MCF 10A (cell line): ENCODE measurements around the gene ABCA1. TPM values are rescaled to one million over a fixed set of nuclear protein-coding genes. Genes with fewer than 3 reads are reported as not detected.

Source experiments
- BruUV-seq: library from RNA; stranded (reverse); fragments of 400-500 nt; replicated peaks from 2 replicates; lab custom pipeline; 2021; lab: Mats Ljungman, UMichigan
- CTCF ChIA-PET: fragments of 300-600 bp; sonication (Branson Sonifier 250); formaldehyde crosslinking; extraction: SDS; loops from one replicate; lab custom pipeline; 2021; ENCODE audit warnings: antibody characterized with exemption, inconsistent platforms; lab: Yijun Ruan, JAX
- POLR2A ChIA-PET: fragments of 300-600, 350-650 bp; sonication (Branson Sonifier 250); formaldehyde crosslinking; extraction: SDS; loops from one replicate; lab custom pipeline; 2020; ENCODE audit warnings: antibody characterized with exemption, inconsistent platforms; lab: Yijun Ruan, JAX
- DNase-seq: peaks from one replicate; pipeline ENCODE4 v3.0.0-alpha.2; 2018; ENCODE audit not compliant: unreplicated experiment
- H3K27ac Mint-ChIP-seq: one replicate; pipeline ENCODE4 v1.8.0; 2022; ENCODE audit warnings: mild to moderate bottlenecking, low read depth, mixed read lengths; ENCODE audit not compliant: unreplicated experiment
- H3K27me3 Mint-ChIP-seq: one replicate; pipeline ENCODE4 v1.8.0; 2022; ENCODE audit warnings: mixed read lengths; ENCODE audit not compliant: insufficient read depth, unreplicated experiment
- H3K36me3 Mint-ChIP-seq: one replicate; pipeline ENCODE4 v1.8.0; 2022; ENCODE audit warnings: mild to moderate bottlenecking, moderate library complexity, mixed read lengths; ENCODE audit not compliant: insufficient read depth, unreplicated experiment
- H3K4me1 Mint-ChIP-seq: one replicate; pipeline ENCODE4 v1.8.0; 2022; ENCODE audit warnings: mixed read lengths; ENCODE audit not compliant: insufficient read depth, unreplicated experiment
- H3K4me3 Mint-ChIP-seq: one replicate; pipeline ENCODE4 v1.8.0; 2022; ENCODE audit warnings: mild to moderate bottlenecking, moderate library complexity, mixed read lengths; ENCODE audit not compliant: unreplicated experiment
- H3K9me3 Mint-ChIP-seq: one replicate; pipeline ENCODE4 v1.8.0; 2022; ENCODE audit warnings: mixed read lengths; ENCODE audit not compliant: unreplicated experiment
- CTCF ChIP-seq: fragments of 200-600 bp; IDR thresholded peaks from one replicate; pipeline ENCODE4 v1.8.0; 2022; ENCODE audit warnings: antibody characterized with exemption, mild to moderate bottlenecking; ENCODE audit not compliant: unreplicated experiment
- intact Hi-C: fragments of 100-400 bp; cut with micrococcal nuclease; formaldehyde crosslinking; loops from 2 replicates; pipeline ENCODE4 v1.14.1; 2022
- total RNA-seq: library from RNA; stranded (reverse); gene quantifications from 2 replicates; pipeline ENCODE4 v1.2.3, GENCODE V29; 2022

ABCA1 gene
- total RNA-seq, 1 experiment from 2014 or later, result 0.28 TPM

- DNase-seq, result peak; percentile 71
- intact Hi-C loops, result no loop called here
- Mint-ChIP-seq H3K27ac (peak overlapping the region; percentile 11), H3K27me3 (no peaks in the 10 kb centered on the region), H3K9me3 (no peaks in the 10 kb centered on the region), H3K36me3 (no peaks in the 10 kb centered on the region), H3K4me3 (no peak overlapping the region), H3K4me1 (peaks cover 27% of the 10 kb centered on the region)
- TF ChIP-seq CTCF, result no peak
- ChIA-PET POLR2A (interaction anchor here (0.7 to 1.4 kb wide), 4 partner anchors 10 to 300 kb away, joined by 3 to 5 read pairs (median 4); no protein-coding TSS in a partner anchor), CTCF (interaction anchor here (0.5 to 2.7 kb wide), 6 partner anchors 9 to 559 kb away, joined by 3 to 20 read pairs (median 3); no protein-coding TSS in a partner anchor)
- BruUV-seq, result no TSS peak
Measured at GRCh38 chr9:104854613-104855012, 73.3 kb downstream of the ABCA1 start.

- no peak overlapping the region for H3K4me3 Mint-ChIP-seq
- no peaks in the 10 kb centered on the region for H3K27me3 Mint-ChIP-seq
- H3K36me3 Mint-ChIP-seq, result no peaks in the 10 kb centered on the region
- H3K9me3 Mint-ChIP-seq, result no peaks in the 10 kb centered on the region
- intact Hi-C loops, result no loop called here
- H3K27ac Mint-ChIP-seq, result no peak overlapping the region
- peaks cover 27% of the 10 kb centered on the region for H3K4me1 Mint-ChIP-seq
- POLR2A ChIA-PET, result interaction anchor here (1.4 kb wide), 1 partner anchor 44 kb away, joined by 5 read pairs; no protein-coding TSS in a partner anchor
- no peak for DNase-seq
- no peak for TF ChIP-seq CTCF
- CTCF ChIA-PET, result interaction anchor here (0.6 to 2.7 kb wide), 7 partner anchors 9 to 306 kb away, joined by 3 to 20 read pairs (median 3); no protein-coding TSS in a partner anchor
- no TSS peak for BruUV-seq
Measured at GRCh38 chr9:104853683-104854082, 74.3 kb downstream of the ABCA1 start.

- BruUV-seq, result no TSS peak
- Mint-ChIP-seq H3K9me3 (no peaks in the 10 kb centered on the region), H3K27ac (no peak overlapping the region), H3K4me3 (no peak overlapping the region), H3K4me1 (peaks cover 27% of the 10 kb centered on the region), H3K27me3 (no peaks in the 10 kb centered on the region), H3K36me3 (no peaks in the 10 kb centered on the region)
- no peak for DNase-seq
- POLR2A ChIA-PET, result no interaction called here
- TF ChIP-seq CTCF, result no peak
- intact Hi-C loops, result no loop called here
- CTCF ChIA-PET, result interaction anchor here (0.8 to 2.7 kb wide), 6 partner anchors 10 to 307 kb away, joined by 3 to 20 read pairs (median 5); no protein-coding TSS in a partner anchor
Measured at GRCh38 chr9:104853159-104853558, 74.8 kb downstream of the ABCA1 start.

- no TSS peak for BruUV-seq
- intact Hi-C loops, result no loop called here
- Mint-ChIP-seq H3K27me3 (no peaks in the 10 kb centered on the region), H3K9me3 (no peaks in the 10 kb centered on the region), H3K4me3 (no peak overlapping the region), H3K36me3 (no peaks in the 10 kb centered on the region), H3K27ac (no peak overlapping the region), H3K4me1 (peaks cover 27% of the 10 kb centered on the region)
- POLR2A ChIA-PET, result no interaction called here
- CTCF ChIA-PET, result no interaction called here
- no peak for TF ChIP-seq CTCF
- DNase-seq, result no peak
Measured at GRCh38 chr9:104851546-104851920, 76.4 kb downstream of the ABCA1 start.
